ENCODE data around the gene SLC11A2.
"Not testable (repeated sequence)": the region's sequence is repeated elsewhere in the genome, so short reads cannot be mapped to it uniquely, and the experiment has no call there.

SLC11A2 gene

DNA sequence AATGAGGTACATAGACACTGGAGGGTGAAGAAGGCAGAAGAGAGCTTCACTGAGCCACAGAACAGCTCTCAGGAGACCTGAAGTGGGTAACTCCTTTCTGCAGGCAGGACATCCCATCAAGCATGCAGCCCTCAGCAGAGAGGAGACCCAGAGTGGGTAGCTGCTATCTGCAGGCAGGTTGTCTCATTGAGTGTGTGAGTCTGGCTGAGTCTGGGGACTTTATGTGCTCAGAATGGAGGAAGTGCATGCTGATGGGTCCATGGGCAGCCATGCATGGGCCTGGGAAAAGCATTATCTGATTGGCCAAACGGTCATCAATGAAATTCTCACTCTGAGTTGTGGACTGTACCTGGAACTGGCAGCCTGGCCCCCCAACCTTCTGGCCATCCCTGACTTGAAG, 88.5 kb downstream of the SLC11A2 start:
- no peak for DNase-seq (ENCODE audit: low read depth, low spot score)
- H3K4me3 ChIP-seq (ENCODE audit: low read depth, low read length): no peak overlapping the region
- TF ChIP-seq, protein P1, sequence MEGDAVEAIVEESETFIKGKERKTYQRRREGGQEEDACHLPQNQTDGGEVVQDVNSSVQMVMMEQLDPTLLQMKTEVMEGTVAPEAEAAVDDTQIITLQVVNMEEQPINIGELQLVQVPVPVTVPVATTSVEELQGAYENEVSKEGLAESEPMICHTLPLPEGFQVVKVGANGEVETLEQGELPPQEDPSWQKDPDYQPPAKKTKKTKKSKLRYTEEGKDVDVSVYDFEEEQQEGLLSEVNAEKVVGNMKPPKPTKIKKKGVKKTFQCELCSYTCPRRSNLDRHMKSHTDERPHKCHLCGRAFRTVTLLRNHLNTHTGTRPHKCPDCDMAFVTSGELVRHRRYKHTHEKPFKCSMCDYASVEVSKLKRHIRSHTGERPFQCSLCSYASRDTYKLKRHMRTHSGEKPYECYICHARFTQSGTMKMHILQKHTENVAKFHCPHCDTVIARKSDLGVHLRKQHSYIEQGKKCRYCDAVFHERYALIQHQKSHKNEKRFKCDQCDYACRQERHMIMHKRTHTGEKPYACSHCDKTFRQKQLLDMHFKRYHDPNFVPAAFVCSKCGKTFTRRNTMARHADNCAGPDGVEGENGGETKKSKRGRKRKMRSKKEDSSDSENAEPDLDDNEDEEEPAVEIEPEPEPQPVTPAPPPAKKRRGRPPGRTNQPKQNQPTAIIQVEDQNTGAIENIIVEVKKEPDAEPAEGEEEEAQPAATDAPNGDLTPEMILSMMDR (IDR thresholded peaks at IDR 0.05; ENCODE audit: insufficient read depth, low read length, missing control alignments): no peak
- ChIA-PET CTCF (no interaction called here), POLR2A (no interaction called here)

DNA sequence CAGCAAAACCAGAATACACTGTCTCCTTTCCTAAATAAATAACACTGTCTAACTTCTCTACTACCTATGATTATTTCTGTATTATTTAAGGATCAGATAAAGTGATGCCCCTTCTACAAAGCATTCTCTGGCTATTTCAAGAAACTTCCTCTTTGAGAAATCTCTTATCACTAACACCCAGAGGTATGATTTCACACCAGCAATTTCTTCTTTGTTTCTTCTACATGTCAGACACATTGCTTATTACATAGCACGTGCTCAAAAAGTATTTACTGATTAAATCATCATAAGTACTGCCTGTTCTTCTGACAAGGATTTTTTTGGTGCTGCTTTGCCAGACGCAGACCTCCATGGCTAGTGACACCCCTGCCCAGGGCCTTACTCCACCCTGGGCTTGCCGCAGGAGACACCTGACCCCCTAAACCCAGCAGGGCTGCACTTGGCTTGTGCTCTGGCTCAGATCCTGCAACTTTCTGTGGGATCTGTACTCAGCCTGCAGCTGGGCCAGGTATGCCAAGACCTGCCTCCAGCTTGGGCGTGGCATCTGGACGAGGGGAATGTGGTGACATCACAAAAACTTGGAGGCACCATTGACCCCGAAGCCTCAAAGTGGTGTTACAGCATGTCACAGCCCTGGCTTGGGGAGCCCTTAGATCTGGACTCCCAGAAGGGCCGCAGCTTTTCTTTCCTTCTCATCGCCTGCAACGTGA, 89.2 kb downstream of the SLC11A2 start:
- no peak overlapping the region for H3K4me3 ChIP-seq (ENCODE audit: low read depth, low read length)
- TF ChIP-seq, protein P1 (IDR thresholded peaks at IDR 0.05; ENCODE audit: insufficient read depth, low read length, missing control alignments): no peak
- no peak for DNase-seq (ENCODE audit: low read depth, low spot score)
- ChIA-PET POLR2A (no interaction called here), CTCF (no interaction called here)

DNA sequence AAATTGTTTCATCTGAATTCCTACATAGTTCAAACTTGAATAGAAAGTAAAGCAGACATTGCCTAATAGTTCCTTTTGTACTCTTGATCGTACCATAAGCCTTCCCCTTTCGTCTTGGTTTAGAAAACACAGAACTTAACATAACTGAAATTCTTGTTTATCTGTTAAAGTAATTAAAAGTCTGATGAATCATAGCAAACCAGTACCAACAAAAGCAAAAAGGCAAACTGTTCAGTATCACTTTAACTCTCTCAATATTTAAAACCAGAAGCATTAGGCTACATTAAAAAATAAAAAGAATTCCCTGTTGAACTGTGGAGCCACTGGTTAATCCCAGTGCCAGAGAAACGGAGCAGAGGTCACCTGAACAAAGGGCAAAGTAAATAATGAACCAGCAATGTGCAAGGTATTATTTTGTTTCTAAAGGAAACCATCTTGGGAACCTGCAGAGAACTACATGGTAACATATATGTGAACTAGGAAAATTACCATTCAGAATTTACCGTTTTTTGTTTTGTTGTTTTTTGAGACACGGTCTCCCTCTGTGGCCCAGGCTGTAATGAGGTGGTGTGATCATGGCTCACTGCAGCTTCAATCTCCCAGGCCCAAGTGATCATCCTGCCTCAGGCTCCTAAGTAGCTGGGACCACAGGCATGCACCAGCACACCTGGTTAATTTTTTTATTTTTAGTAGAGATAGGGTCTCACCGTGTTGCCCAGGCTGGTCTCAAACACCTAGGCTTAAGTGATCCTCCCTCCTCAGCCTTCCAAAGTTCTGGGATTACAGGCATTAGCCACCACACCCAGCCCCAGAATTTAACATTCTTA, 91.0 kb downstream of the SLC11A2 start:
- DNase-seq (ENCODE audit: low read depth, low spot score): no peak
- POLR2A ChIA-PET: no interaction called here
- CTCF ChIA-PET: no interaction called here
- TF ChIP-seq, protein P1 (IDR thresholded peaks at IDR 0.05; ENCODE audit: insufficient read depth, low read length, missing control alignments): no peak
- H3K4me3 ChIP-seq (ENCODE audit: low read depth, low read length): no peak overlapping the region

DNA sequence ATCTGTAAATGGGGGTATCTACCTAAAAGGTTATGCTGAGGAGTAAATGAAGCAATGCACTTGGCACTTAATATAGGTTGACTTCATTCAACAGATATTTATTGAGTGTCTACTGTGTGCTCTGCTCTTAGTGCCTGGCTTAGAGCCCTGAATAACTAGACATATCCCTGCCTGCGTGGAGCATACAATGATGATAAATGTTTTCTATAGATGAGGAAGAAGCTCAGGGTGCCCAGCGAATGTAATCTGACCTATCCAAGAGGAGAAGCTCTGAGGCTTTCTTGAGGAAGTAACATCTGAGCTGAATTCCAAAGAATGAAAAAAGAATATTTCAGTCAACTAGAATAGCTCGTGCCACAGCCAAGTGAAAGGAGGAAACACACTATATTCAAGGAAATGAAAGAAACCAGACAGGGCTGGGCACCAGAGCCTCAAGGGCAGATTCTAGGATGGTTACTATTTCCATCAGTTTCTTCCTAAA, 91.8 kb downstream of the SLC11A2 start:
- H3K4me3 ChIP-seq (ENCODE audit: low read depth, low read length): no peak overlapping the region
- no peak for DNase-seq (ENCODE audit: low read depth, low spot score)
- TF ChIP-seq, protein P1 (IDR thresholded peaks at IDR 0.05; ENCODE audit: insufficient read depth, low read length, missing control alignments): no peak
- ChIA-PET POLR2A (no interaction called here), CTCF (no interaction called here)

DNA sequence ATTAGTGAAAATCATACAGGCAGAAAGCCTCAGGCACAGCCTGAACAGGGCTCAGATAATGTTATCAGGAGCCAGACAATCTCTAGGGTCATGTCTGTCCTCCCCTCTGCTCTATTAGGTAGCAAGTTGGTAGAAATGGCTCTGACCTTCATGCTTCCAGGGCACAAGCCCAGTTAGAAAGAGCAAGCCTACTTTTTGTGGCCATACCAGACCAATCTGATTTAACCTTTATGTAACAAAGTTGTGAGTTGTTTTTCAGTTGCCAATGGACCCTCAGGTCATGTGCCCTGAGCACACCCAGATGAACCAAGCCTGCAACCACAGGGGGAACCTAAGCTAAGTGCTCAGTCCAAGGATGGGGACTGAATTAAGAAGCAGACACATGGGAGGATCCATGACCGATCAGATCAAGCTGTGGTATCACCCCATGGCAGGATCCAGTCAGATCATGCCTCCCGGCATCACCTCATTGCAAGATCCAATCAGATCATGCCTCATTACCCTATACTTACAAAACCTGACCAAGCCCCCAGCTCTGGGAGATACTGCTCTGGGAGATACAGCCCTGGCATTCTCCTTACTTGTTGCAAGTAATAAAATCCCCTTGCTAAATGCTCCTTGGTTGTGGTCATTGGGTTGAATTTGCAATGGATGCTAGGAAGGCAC, 92.6 kb downstream of the SLC11A2 start:
- TF ChIP-seq, protein P1 (IDR thresholded peaks at IDR 0.05; ENCODE audit: insufficient read depth, low read length, missing control alignments): no peak
- CTCF ChIA-PET: no interaction called here
- no peak overlapping the region for H3K4me3 ChIP-seq (ENCODE audit: low read depth, low read length)
- no peak for DNase-seq (ENCODE audit: low read depth, low spot score)
- POLR2A ChIA-PET: no interaction called here

DNA sequence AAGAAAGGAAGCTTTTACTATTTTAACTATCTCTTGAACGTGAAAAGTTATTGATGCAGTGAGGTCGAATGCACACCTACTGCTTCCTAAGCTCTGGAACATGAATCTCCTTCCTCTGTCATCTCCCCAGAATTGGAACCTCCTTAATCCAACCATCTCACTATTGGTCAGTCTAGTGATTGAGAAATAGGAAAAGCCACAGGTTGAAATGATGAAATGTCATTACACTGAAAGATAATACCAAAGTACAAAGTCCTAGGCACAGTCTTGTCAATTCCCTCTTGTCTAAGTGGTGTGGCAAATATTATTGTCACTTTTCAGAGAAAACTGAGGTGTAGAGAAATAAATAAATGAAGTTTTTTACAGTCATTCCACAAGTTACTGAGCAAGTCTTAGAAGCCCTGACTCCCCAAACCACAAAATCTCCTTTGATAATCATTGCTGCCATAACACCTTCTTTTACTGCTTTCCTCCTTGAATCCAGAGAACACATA, 93.3 kb downstream of the SLC11A2 start:
- TF ChIP-seq, protein P1 (IDR thresholded peaks at IDR 0.05; ENCODE audit: insufficient read depth, low read length, missing control alignments): no peak
- DNase-seq (ENCODE audit: low read depth, low spot score): no peak
- ChIA-PET CTCF (no interaction called here), POLR2A (no interaction called here)
- H3K4me3 ChIP-seq (ENCODE audit: low read depth, low read length): no peak overlapping the region

DNA sequence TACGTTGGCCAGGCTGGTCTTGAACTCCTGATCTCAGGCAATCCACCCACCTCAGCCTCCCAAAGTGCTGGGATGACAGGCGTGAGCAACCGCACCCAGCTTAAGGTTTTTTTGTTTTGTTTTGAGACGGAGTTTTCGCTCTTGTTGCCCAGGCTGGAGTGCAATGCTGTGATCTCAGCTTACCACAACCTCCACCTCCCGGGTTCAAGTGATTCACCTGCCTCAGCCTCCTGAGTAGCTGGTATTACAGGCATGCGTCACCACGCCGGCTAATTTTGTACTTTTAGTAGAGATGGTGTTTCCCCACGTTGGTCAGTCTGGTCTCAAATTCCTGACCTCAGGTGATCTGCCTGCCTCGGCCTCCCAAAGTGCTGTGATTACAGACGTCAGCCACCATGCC, 95.7 kb downstream of the SLC11A2 start:
- CTCF ChIA-PET: interaction anchor here (1.3 kb wide), 1 partner anchor 411 kb away, joined by 3 read pairs; no protein-coding TSS in a partner anchor
- POLR2A ChIA-PET; DNase-seq (ENCODE audit: low read depth, low spot score): not testable (repeated sequence)

More for the DNA sequence above, 95.7 kb downstream of the SLC11A2 start:
- H3K4me3 ChIP-seq (ENCODE audit: low read depth, low read length): not testable (repeated sequence)
